Uterus (tissue), 2 donors: ENCODE results near the gene GCK.

Experiments
- CTCF ChIP-seq, 4 experiments: fragments of 200-600 bp in 2 of 4; fragments of 450-650 bp in 2 of 4; sonication (generic) in 2 of 4; IDR thresholded peaks; one replicate each; pipeline ENCODE4 v1.5.1; 2016 to 2019; ENCODE audit warnings: antibody characterized with exemption in 4 of 4, mild to moderate bottlenecking in 2 of 4, moderate library complexity in 1 of 4
- POLR2A ChIP-seq, 2 donors: fragments of 450-650 bp; IDR thresholded peaks; one replicate each; pipeline ENCODE4 v1.6.1; 2016; ENCODE audit warnings: antibody characterized with exemption in 2 of 2, mild to moderate bottlenecking in 1 of 2, moderate library complexity in 1 of 2

DNA sequence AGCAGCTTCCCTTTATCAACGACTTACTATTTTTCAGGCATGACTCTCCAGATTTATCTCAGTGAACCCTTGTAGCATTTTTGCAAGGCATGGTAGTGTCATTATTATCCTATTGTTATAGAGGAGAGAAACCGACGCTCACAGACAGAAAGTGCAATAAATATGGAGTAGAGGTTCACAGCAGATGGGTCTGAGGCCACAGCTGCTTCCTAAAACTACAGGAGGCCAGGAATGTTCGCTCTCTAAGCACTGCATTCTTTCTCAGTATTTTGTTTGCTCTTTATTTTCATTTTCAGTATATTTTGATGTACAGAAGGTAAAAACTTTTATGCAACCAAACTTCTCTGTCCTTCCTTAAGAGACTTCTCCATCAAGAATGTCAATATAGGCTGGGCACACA, 89.6 kb downstream of the GCK start:
- TF ChIP-seq CTCF (IDR thresholded peaks at IDR 0.05): no peak
- TF ChIP-seq POLR2A (IDR thresholded peaks at IDR 0.05): no peak
